GM19239 (cell line): ENCODE measurements around the gene GNPTG.

Experiments
- DNase-seq: peaks from one replicate; pipeline ENCODE4 v3.0.0; 2011; ENCODE audit warnings: low spot score; ENCODE audit not compliant: insufficient read length
- FAIRE-seq: peaks from 2 replicates; lab custom pipeline; 2011; peaks lifted over from hg19 to GRCh38; lab: Jason Lieb, UNC

The GNPTG gene

DNA sequence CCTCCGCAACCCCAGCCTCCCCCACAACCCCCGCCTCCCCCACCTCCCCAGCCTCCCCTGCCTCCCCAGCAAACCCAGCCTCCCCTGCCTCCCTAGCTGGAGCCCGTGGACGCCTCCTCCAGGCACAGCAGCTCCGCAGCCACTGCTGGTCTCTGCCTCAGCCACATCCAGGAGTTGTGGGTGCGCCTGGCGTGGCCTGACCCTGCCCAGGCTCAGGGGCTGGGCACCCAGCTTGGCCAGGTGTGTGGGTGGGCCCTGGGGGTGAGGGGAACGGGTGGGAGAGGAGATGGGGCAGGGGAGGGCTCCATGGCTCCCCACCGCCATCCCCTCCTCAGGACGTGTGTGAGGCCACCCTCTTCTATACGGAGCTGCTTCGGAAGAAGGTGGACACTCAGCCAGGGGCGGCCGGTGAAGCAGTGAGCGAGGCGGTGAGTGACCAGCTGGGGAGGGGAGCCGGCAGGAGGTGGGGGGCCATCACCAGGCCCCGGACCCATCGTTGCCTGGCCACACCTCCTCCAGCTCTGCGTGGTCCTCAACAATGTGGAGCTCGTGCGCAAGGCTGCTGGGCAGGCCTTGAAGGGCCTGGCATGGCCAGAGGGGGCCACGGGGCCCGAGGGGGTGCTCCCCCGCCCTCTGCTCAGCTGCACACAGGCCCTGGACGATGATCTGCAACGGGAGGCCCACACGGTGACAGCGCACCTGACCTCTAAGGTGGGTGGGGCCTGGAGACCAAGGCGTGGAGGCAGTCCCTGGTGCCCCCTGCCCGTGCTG is 5.9 kb upstream of the GNPTG start:
- FAIRE-seq = no peak
- no peak for DNase-seq

DNA sequence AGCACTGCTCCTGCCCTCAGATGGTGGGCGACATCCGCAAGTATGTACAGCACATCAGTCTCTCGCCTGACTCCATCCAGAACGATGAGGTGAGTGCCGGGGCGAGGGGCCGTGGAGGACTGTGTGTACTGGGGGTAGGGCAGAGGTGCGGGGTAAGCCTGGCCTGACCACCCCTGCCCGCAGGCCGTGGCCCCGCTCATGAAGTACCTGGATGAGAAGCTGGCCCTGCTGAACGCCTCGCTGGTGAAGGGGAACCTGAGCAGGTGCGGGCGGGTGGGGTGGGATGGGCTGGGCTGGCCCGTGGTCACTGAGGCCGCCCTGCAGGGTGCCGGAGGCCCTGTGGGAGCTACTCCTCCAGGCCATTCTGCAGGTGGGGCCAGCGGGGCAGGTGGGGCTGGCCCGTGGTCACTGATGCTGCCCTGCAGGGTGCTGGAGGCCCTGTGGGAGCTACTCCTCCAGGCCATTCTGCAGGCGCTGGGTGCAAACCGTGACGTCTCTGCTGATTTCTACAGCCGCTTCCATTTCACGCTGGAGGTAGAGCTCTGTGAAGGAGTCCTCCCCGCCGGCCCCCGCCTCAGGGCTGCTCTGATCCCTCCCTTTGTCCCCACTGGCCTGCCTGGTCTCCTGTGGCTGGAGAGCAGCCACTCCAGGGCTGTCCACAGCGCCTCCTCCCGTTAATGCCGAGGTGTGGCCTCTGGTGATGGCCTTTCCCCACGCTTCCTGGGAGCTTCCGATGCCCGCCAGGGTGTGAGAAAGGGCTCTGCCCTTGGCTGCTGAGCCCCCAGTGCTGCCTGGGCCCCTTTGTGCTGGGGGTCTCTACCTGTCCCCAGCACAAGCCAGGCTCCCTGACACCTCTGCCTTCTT is 5.1 kb upstream of the GNPTG start:
- no peak for FAIRE-seq
- DNase-seq = no peak

DNA sequence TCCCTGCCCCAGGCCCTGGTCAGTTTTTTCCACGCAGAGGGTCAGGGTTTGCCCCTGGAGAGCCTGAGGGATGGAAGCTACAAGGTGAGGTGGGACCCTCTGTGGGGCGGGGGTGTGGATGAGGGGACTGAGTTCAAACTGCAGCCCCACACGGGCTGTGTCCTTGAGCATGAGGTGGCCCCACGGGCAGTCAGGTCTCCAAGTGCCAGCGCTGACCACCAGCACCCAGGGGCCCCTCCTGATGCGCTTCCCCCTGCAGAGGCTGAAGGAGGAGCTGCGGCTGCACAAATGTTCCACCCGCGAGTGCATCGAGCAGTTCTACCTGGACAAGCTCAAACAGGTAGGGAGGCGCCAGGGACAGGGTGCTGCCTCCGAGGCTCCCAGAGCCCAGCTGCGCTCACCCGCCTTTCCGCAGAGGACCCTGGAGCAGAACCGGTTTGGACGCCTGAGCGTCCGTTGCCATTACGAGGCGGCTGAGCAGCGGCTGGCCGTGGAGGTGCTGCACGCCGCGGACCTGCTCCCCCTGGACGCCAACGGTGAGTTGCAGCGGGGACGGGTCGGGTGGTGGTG is 4.4 kb upstream of the GNPTG start:
- no peak for DNase-seq
- FAIRE-seq = no peak

DNA sequence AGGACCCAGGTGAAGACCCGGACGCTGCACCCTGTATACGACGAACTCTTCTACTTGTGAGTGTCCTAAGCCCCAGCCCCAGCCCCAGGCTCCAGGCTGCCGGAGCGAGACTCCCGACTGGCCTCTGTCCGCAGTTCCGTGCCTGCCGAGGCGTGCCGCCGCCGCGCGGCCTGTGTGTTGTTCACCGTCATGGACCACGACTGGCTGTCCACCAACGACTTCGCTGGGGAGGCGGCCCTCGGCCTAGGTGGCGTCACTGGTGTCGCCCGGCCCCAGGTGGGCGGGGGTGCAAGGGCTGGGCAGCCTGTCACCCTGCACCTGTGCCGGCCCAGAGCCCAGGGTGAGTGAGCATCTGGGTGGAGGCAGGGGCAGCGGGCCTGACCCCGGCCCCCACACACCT is 3.8 kb upstream of the GNPTG start:
- FAIRE-seq = no peak

DNA sequence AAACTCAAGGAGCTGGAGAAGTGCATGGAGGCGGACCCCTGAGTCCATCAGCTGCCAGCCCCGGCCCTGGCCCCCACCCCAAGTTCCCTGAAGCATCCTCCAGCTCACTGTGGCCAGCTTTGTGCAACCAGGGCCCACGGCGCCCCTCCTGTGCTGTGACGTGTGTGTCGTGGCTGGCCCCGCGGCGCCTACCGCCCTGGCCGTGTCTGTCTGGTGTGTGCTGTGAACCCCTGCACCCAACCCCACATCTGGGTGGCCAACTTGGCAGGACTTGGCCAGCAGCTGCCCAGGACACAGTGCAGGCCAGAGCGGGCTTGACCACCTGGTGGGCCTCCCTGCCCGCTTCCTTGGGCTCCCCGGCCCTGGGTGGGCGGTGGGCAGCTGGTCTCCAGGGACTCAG is 3.3 kb upstream of the GNPTG start:
- FAIRE-seq = no peak
- DNase-seq = no peak

More for the DNA sequence above, 3.8 kb upstream of the GNPTG start:
- DNase-seq = no peak

DNA sequence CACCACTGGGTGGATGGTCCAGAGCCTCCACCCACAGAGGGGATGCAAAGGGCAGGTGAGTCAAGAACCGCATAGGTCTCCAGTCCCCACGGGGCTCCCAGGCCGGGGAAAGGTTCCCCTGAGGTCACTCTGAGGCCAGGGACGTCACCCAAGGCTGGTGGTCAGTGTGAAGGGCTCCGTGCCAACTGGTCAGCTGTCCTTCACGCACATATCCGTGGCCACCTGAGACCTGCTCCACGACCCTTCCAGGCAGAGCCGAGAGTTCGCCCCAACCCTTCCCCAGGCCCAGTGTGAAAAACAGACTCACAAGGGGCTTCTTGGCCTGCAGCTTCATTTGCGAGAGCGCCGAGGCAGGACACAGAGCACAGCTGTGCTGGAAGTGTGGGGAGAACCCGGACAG is 2.8 kb upstream of the GNPTG start:
- no peak for FAIRE-seq
- DNase-seq = no peak

DNA sequence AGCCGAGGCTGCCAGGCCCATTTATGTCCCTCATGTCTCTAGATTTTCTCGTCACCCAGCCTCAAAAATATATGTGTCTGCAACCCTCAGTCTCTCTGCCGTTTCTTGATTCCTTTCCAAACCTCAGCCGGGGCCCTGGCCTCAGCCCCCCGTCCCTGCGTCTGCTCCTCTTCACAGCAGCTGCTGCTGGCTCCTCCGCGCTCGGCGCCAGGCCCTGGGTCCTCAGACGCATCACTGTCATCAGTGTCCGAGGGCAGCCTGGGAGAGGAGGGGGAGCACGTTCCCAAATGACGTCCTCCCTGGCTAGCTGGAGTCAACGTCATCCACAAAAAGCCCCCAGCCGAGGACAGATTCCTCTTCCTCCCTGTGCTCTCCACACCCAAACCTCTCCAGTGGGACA is 2.4 kb upstream of the GNPTG start:
- FAIRE-seq (no peak), DNase-seq (no peak)

DNA sequence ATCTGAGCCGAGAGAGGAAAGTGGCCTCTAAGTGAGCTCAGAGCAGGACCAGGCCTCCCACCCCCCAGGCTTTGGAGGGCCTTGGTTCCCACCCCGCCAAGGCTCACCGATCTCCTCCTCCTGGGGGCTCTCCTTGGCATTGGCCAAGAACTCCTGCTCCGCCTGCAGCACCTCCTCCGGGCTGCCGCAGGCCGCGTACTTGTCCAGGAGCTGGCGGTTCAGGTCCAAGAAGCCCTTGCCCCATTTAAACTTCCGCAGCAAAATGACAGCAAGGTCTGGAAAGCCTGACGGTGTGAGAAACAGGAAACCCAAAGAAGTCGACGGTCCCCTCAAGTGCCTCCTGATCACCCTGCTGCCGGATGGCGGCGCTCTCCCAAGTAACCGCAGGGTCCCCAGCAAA is 1.8 kb upstream of the GNPTG start:
- no peak for DNase-seq
- no peak for FAIRE-seq

DNA sequence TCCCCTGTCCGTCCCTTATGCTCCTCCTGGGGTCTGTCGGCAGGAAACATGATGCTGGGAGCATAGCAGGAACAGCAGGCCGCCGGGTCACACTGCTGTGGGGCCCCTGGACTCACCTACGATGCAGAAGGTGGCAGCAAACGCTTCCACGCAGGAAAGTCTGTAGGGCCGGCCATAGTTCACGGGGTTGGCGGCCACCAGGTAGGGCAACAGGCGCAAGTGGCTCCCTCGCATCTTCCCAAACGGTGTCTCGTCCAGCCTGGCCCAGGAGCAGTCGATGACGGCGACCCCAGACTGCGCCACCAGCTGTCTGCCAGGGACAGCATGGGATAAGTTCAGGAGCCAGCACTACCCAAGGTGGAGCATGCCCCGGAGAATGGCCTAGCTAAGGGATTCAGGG is 1.0 kb upstream of the GNPTG start:
- DNase-seq (no peak), FAIRE-seq (no peak)

DNA sequence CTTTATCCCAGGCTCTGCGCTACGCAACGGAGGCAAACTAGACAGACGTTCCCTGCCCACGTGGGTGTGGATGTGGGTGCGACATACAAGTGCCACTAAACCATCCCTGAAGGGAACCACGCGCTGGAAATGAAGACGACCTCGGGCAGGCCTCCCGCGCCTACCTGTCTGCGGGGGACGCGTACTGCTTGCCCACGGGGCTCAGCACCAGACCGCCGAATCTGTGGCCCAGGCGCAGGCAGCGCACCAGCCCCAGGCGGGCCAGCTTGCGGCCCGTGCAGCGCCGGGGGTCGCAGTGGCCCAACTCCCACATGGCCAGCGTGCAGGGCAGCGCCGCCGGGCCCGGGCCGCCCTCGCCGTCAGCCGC is 533 bp upstream of the GNPTG start:
- FAIRE-seq = no peak
- no peak for DNase-seq

DNA sequence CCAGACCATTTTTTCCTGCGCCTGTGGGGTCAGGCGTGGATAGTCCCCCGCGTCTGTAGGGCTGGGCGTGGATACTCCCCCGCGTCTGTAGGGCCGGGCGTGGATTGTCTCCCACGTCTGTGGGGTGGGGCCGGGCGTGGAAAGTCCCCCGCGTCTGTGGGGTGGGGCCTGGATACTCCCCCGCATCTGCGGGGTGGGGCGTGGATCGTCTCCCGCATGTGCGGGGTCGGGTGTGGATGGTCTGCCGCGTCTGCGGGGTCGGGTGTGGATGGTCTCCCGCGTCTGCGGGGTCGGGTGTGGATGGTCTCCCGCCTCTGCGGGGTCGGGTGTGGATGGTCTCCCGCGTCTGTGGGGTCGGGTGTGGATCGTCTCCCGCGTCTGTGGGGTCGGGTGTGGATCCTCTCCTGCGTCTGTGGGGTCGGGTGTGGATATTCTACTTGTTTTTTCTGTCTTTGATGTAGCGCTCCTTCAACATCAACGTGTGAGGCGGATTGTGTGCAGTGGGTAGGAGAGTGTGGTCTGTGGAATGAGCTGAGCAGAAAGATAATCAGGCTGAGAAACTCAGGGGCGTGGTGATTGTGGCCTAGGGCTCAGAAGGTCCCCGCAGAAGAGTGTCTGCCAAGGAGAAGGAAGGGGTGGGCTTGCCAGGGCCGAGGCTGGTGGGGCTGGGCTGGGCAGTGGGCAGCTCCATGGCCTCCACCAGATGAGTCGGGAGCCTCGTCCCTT is 3.2 kb downstream of the GNPTG start:
- DNase-seq (no peak), FAIRE-seq (no peak)

DNA sequence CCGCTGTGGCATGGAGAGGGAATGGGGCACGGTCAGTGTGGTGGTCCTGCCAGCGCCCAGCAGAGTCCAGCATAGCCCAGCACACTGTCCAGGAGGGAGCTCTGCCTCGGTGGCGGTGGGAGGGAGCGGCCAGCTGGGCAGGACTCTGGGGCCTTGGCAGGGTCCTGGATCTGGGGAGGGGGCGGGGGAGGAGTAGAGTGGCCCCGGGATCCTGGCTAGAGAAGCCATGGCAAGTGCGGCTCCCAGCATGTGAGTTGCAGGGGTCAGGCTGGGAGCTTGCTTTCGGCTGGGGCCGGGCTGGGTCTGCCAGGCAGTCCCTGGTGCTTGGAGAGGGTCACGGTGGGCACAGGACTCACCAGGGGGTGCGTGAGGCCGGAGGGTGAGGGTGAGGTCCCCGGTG is 3.9 kb downstream of the GNPTG start:
- no peak for DNase-seq
- FAIRE-seq = no peak

DNA sequence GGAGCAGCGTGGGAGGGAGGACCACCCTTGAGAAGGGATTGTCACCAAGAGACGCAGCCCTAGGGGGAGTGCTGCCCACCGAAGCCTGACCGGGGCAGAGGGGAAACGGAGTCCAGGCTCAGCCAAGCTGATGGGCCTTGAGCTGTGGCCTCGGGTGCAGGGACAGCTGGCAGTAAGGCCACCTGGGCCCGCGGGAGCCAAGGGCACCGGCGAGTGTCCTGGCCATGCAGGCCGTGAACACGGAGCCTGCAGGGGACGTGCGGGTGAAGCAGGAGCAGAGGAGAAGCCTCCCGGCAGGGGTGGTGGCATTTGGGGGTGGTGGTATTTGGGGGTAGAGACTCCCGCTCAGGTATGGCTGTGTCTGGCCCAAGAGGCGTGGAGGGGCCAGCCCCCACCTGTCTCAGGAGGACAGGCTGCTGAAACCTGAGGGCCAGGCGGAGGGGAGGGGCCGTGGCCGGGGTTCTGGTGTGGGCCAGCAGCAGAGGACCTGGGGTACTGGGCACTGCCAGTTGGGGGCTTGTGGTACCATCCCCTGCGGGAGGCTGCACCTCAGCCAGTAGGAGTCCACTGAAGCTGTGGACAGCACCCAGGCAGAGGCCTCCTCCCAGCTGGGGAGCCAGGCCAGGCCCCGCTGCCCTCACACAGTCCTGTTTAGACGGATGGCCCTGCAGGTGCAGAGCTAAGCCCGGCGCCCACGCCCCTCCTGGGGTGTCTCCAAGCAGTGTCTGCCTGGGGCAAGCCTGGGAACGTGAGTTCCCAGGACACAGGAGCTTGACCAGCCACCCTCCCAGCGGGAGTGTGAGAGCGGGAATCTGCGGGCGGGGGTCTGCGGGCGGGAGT is 4.5 kb downstream of the GNPTG start:
- no peak for FAIRE-seq

DNA sequence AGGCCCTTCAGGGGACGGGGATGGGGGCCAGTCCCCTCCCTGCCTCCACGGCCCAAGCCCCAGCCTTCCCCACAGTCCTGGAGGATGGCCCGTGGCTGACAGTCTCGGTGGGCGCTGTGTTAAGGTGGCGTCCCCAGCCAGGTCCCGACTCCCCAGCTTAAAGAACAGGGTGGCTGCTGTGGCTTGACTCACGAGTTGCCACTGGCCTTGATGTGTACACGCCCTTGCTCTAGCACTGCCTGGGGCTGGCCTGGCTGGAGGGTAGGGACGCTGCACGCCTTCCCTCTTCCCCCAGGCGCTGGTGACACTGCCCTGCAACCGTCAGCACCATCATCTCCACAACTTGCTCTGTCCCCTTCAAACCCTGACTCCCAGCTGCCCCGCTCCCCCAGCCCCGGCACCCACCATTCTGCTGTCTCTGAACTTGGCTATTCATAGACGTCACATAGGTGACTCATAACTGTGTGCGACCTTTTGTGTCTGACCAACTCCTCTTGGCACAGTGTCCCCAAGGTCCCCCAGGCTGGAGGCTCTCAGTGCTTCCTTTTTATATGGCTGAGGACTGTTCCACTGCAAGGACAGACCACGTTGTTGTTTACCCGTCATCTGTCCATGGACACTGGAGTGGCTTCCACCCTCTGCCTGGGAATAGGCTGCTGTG is 6.3 kb downstream of the GNPTG start:
- FAIRE-seq = no peak
- no peak for DNase-seq

More for the DNA sequence above, 4.5 kb downstream of the GNPTG start:
- DNase-seq = no peak

DNA sequence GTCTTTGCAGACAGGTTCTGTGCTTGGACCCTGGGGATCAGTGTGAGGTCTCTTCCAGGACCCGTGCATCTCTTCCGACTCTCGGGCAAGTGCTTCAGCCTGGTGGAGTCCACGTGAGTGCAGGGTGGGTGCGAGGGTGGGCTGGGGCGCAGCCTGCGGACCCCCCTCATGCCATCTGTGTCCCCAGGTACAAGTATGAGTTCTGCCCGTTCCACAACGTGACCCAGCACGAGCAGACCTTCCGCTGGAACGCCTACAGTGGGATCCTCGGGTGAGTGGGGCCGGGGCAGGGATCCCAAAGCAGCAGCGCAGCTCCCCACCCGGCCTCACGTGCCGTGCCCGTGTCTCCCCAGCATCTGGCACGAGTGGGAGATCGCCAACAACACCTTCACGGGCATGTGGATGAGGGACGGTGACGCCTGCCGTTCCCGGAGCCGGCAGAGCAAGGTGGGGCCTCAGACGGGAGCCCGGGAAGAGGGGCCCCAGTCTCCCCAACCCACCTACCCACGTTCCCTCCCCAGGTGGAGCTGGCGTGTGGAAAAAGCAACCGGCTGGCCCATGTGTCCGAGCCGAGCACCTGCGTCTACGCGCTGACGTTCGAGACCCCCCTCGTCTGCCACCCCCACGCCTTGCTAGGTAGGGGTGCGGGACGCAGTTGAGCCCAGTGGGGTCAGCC is 10.1 kb downstream of the GNPTG start:
- DNase-seq (no peak), FAIRE-seq (no peak)

DNA sequence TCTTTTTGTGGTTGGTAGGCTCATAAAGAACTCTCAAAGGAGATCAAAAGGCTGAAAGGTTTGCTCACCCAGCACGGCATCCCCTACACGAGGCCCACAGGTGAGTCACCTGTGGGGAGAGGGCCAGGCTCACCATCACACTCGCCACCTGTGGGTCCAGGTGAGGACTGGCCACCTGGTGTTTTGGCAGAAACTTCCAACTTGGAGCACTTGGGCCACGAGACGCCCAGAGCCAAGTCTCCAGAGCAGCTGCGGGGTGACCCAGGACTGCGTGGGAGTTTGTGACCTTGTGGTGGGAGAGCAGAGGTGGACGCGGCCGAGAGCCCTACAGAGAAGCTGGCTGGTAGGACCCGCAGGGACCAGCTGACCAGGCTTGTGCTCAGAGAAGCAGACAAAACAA is 11.1 kb downstream of the GNPTG start:
- FAIRE-seq (no peak), DNase-seq (no peak)

DNA sequence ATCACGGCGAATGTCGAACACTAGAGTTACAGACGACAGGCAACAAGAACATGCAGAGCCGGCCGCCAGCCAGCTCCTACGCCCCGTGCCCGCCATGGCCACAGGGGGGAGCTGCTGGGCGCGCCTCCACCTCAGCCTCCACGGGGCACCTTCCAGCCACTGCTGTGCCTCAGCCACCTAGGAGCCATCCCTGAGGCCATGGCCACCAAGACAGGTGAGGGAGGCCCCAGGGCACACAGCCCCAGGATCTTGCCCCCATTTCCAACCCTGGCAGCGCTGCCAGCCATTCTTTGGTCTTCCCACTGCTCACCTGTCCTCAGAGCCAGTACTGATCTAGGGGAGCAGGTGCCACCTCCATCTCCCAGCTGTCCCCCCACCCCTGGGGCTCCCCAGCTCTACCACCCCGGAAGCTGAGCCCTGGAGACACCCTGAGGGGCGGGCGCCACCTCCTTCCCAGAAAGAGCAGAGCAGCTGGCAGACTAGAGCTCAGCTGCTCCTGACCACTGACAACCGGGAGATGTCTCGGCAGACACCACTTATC is 11.8 kb downstream of the GNPTG start:
- peak; percentile 60 for DNase-seq
- FAIRE-seq = no peak

DNA sequence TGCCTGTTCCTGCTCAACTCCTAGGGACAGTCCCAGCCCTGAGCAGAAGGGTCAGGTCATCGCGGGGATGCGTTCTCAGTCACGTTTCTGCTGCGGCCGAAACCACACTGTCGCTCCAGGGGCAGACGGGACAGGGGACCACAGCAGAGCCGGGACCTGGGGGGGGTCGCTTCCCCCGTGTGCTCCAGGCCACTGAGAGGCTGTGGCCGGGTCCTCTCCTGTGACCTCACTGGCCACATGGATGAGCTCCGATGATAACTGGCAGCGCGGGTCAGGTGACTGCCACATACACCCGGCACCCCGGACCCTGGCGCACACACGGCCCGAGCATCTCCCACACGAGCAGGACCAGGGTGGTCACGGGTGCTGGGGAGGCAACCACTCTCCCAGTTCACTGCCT is 12.8 kb downstream of the GNPTG start:
- no peak for FAIRE-seq
- no peak for DNase-seq
